ENCODE data around the gene PTPRN2. TPM values are rescaled to one million over a fixed set of nuclear protein-coding genes. Genes with fewer than 3 reads are reported as not detected.

PTPRN2 gene
- total and polyA plus RNA-seq, 2 donors (not counting 3 experiments of a cell fraction or from before 2014, with no cell fraction given), result 0.62 to 0.88 TPM

- H3K36me3 ChIP-seq (ENCODE audit: control insufficient read depth in 2 of 2, extremely low read depth in 1 of 2, insufficient read depth in 2 of 2, low read length in 2 of 2), result no peaks in the 10 kb centered on the region
- H3K4me3 ChIP-seq (replicated peaks in 1 of 3; ENCODE audit: insufficient read depth in 1 of 3, low read depth in 1 of 3, low read length in 3 of 3), result no peak overlapping the region
- intact Hi-C loops (cut with micrococcal nuclease) (no loop called here), dilution Hi-C loops (cut with MboI; ENCODE audit: extremely low pct_ligation_motif_present, low sequenced_read_pairs) (no loop called here)
- BruUV-seq (replicated peaks), result no TSS peak
- H3K4me2 ChIP-seq (ENCODE audit: insufficient read depth, low read length), result no peak overlapping the region
- H4K20me1 ChIP-seq (replicated peaks; ENCODE audit: control insufficient read depth, extremely low read depth, insufficient read depth, low read length), result no peaks in the 10 kb centered on the region
- no peaks in the 10 kb centered on the region for H3K4me1 ChIP-seq (ENCODE audit: control insufficient read depth, extremely low read depth, insufficient read depth, low read length)
- H3K27me3 ChIP-seq (ENCODE audit: control insufficient read depth in 2 of 2, insufficient read depth in 2 of 2, low read length in 2 of 2), result no peaks in the 10 kb centered on the region
- TF ChIP-seq JUN (IDR thresholded peaks at IDR 0.05; ENCODE audit: borderline replicate concordance, insufficient read depth, insufficient read length, low read depth), result no peak
- TF ChIP-seq CTCF (IDR thresholded peaks at IDR 0.05; ENCODE audit: extremely low read depth in 1 of 2, insufficient read depth in 1 of 2, low read depth in 1 of 2, low read length in 2 of 2), result no peak
- no peak for TF ChIP-seq POLR2A (IDR thresholded peaks at IDR 0.05; ENCODE audit: low read depth, low read length)
- no peak for TF ChIP-seq GATA2 (IDR thresholded peaks at IDR 0.05; ENCODE audit: insufficient read depth, insufficient read length, low read depth, low read length)
- TF ChIP-seq EZH2 (IDR thresholded peaks at IDR 0.05; ENCODE audit: borderline replicate concordance, low read depth, low read length, severe bottlenecking), result no peak
- no peak for TF ChIP-seq FOS (IDR thresholded peaks at IDR 0.05; ENCODE audit: borderline replicate concordance, insufficient read depth, low read length)
- no peak for TF ChIP-seq MYC (IDR thresholded peaks at IDR 0.05; ENCODE audit: low read depth, low read length)
- TF ChIP-seq, protein P1, sequence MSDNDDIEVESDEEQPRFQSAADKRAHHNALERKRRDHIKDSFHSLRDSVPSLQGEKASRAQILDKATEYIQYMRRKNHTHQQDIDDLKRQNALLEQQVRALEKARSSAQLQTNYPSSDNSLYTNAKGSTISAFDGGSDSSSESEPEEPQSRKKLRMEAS (IDR thresholded peaks at IDR 0.05; ENCODE audit: insufficient read depth, insufficient read length), result no peak
- no peak for TF ChIP-seq POLR2AphosphoS5 (IDR thresholded peaks at IDR 0.05; ENCODE audit: insufficient read depth, low read depth, low read length)
- FAIRE-seq (no peak), DNase-seq (ENCODE audit: low read depth, low spot score) (no peak)
- H2AFZ ChIP-seq (ENCODE audit: low read depth, low read length), result no peak overlapping the region
- no peaks in the 10 kb centered on the region for H3K9me1 ChIP-seq (replicated peaks; ENCODE audit: control insufficient read depth, extremely low read depth, insufficient read depth, low read length)
- CTCF ChIA-PET, result no interaction called here
- H3K9me3 ChIP-seq (replicated peaks; ENCODE audit: control insufficient read depth, insufficient read depth, low read length), result no peaks in the 10 kb centered on the region
- no peak overlapping the region for H3K27ac ChIP-seq (ENCODE audit: insufficient read depth, low read depth, low read length)
- POLR2A ChIA-PET, result no interaction called here
- H3K9ac ChIP-seq (replicated peaks; ENCODE audit: extremely low read depth, insufficient read depth, low read length), result no peak overlapping the region
- no peaks in the 10 kb centered on the region for H3K79me2 ChIP-seq (ENCODE audit: control insufficient read depth, insufficient read depth, low read length)
Measured at GRCh38 chr7:157873181-157873580, 714.4 kb downstream of the PTPRN2 start.

Data from endothelial cell of umbilical vein (primary cell).